ENCODE measurements around the gene CBLIF.

DNA sequence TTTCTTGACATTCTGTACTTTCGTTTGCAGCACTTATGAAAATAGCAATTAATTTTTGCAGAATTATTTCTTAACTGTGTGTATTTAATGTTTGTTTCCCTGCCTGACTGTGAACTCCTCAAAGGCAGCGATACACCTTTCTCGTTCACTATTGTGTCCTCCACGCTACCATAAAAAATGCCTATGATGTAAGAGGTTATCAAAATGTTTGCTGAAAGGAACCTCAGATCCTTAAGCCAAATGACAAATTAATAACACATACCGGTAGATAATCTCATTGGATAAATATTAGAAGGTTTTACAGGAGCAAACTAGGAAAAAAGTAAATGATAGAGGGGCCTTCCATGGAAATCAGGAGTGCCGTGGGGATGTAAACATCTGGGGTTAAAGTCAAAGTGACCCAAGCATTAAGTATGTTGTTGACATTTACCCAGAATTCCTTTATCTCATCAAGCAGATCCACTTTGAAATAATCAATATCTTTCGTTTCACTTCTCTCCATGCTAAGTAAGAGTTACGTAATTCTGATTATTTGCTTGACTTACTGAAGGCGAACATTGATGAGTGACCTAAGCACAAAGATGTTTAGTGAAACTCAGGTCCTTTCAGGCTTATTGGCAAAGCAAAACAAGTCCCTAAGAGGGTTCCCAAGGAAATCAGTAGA lies 30.7 kb upstream of the CBLIF start:
- no peak for TF ChIP-seq EZH2phosphoT487 (IDR thresholded peaks at IDR 0.05; ENCODE audit: borderline replicate concordance)
- TF ChIP-seq, protein P1, sequence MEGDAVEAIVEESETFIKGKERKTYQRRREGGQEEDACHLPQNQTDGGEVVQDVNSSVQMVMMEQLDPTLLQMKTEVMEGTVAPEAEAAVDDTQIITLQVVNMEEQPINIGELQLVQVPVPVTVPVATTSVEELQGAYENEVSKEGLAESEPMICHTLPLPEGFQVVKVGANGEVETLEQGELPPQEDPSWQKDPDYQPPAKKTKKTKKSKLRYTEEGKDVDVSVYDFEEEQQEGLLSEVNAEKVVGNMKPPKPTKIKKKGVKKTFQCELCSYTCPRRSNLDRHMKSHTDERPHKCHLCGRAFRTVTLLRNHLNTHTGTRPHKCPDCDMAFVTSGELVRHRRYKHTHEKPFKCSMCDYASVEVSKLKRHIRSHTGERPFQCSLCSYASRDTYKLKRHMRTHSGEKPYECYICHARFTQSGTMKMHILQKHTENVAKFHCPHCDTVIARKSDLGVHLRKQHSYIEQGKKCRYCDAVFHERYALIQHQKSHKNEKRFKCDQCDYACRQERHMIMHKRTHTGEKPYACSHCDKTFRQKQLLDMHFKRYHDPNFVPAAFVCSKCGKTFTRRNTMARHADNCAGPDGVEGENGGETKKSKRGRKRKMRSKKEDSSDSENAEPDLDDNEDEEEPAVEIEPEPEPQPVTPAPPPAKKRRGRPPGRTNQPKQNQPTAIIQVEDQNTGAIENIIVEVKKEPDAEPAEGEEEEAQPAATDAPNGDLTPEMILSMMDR (conservative IDR thresholded peaks at IDR 0.05; ENCODE audit: low read length), result no peak
